Measurements from ENCODE around the gene IMPDH1.

IMPDH1 gene

GRCh38 chr7:128434413-128435326, 24.9 kb upstream of the IMPDH1 start:
- no peak for DNase-seq (ENCODE audit: low read depth, low spot score)

GRCh38 chr7:128431754-128432153, 22.0 kb upstream of the IMPDH1 start:
- no peak for DNase-seq (ENCODE audit: low read depth, low spot score)

DNA sequence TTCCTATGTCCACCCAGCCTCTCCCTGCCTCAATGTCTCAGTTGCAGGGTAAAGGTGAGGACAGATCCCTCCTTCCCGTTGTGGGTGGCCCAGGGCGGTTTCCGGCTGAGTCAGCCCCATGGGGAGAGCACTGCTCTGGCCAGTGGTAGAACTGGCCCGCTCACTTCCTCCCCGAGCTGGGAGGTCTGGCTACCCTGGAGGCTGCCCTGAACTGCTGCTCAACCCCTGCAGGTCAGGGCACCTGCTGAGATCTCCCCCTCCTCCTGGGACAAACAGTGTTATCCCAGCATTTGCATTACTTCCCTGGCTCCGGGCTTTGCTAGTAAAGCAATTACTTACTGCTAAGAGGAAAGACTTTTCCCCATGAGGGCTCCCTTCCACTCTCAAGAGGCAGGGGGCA, 21.4 kb upstream of the IMPDH1 start:
- no peak for DNase-seq (ENCODE audit: low read depth, low spot score)

DNA sequence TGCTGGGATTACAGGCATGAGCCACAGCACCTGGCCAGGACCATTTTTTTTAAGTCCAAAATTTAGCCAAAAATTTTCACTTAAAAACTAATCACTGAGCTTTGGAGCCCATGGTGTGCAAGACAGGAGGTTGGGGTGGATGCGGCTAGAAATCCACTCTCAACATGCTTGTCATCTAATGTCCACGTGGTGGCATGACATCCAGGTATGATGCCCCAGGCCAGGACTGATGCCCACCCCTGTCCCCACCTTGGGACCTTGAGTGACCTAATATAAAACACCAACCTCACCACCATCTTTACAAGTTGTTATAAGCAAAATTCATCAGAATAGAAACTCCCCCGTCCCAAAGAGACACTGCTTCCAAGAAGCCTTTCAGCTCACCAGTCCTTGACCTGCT, 20.4 kb upstream of the IMPDH1 start:
- no peak for DNase-seq (ENCODE audit: low read depth, low spot score)

DNA sequence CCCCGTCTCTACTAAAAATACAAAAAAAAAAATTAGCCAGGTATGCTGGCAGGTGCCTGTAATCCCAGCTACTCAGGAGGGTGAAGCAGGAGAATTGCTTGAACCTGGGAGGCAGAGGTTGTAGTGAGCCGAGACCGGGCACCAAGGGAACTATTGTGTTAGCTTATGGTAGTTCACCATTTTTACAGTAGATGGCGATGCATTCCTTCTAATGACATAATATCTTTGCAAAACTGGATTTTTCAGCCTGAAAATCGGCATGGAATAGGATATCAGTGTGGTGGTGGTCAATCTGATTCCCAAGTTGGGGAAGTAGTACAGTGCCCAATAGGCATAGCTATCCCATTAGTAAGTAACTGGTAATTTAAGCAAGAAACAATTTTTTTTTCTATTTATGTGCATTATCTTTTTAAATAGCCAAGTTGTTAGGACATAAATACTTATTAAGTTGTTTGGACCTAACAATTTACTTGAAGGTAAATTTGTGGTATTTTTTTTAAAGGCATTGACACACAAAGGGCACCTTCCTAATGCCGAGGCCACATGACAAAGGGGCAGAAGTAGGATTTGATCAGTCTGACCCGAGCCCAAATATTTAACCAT, 17.6 kb upstream of the IMPDH1 start:
- DNase-seq (ENCODE audit: low read depth, low spot score), result peak; percentile 76

DNA sequence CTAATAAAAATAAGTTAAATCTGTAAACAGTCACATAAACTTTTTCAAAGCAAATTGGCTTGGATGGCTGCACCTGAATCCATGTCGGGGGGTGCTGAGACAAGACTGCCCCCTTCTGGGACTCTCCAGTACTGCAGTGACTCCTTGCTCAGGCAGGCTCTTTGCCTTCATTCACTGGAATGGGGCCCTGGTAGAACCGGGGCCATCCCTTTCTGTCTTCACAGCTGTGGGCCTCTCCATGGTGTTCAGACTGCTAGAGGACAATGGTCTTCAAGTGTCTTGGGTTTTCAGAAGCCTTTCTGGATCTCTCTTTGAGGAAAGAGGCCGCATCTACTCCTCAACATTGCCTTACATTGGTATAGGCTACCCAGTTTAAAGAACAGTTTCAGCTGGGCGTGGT, 16.1 kb upstream of the IMPDH1 start:
- peak; percentile 77 for DNase-seq (ENCODE audit: low read depth, low spot score)

DNA sequence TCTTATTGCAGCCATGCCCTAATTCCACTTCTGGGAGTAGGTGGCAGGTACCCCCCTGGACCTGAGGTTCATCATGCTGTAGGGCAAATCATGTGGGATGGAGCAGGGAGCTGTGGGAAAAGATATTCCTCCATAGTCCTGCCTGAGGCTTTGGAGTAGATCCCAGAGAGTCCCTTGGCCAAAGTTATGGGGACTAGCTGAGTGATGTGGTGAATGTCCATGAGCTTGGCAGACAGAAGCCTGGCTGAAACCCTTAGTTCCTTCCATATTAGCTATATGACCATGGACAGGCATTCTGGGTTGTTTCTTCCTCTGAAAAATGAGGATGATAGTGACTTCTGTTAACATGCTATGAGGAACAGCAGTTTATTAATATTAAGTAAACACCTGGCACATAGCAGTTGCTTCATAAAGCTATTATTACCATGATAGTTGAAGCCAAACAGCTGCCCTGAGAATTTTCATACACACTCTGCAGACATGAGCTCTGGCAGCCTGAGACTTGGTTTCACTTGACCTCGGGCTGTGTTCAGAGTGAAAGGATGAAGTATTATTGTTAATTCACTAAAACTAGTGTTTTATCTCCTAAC, 15.0 kb upstream of the IMPDH1 start:
- DNase-seq (ENCODE audit: low read depth, low spot score), result no peak

DNA sequence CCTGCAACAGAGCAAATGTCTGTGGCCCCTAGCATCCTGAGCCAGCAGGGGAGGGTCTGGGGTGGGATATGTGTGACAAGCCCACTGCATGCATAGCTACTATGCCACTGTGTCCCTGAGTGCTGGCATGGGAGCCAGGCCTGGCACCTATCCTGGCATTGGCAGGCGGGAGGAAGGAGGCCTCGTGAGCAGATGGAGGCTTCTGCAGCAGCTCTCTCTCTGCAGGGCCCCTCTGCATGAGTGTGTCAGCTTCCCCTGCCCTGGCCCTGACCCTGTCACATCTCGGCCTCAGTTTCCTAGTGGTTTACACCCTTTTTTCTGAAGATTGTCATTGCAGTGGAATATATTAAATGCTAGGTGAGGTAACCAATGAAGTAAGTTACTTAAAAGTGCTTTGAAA, 13.1 kb upstream of the IMPDH1 start:
- DNase-seq (ENCODE audit: low read depth, low spot score), result no peak

DNA sequence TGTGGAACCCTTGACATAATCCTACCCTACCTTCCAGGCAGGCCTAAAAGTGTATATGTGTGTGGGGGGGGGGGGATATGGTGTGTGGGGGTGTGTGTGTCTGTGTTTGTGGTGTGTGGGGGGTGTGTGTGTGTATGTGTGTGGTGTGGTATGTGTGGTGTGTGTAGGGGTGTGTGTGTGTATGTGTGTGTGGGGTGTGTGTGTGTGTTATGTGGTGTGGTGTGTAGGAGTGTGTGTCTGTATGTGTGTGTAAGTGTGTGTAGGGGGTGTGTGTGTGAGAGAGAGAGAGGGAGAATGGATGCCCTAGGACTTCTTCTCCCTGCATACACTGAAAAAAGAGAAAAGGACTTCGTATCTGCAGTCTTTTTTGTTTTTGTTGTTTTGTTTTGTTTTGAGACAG, 12.3 kb upstream of the IMPDH1 start:
- DNase-seq (ENCODE audit: low read depth, low spot score), result no peak

DNA sequence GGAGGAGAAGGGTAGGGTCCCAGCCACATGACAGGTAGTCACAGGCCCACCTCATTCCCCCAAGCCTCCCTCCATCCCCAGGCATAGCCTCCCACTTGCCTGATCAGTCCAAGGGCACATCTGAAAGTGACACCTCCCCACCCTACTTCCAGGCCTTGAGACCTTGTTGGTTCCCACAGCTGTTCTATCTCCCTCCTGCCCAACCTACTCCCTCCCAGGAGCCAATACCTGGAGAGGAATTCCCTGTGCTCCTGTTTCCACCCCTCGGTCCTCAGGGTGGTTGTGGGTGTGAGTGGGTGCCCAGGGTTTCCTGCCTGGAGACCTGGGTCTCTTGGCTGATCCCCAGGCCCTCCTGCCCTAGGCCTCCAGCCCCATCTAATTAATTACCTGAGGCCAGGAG, 11.6 kb upstream of the IMPDH1 start:
- no peak for DNase-seq (ENCODE audit: low read depth, low spot score)

- DNase-seq (ENCODE audit: low read depth, low spot score), result peak; percentile 26
These were observed 11.0 kb upstream of the IMPDH1 start for GRCh38 chr7:128420773-128421172.

GRCh38 chr7:128419257-128419656, 9.5 kb upstream of the IMPDH1 start:
- DNase-seq (ENCODE audit: low read depth, low spot score), result no peak

GRCh38 chr7:128417071-128417470, 7.3 kb upstream of the IMPDH1 start:
- DNase-seq (ENCODE audit: low read depth, low spot score), result no peak

GRCh38 chr7:128415217-128415785, 5.5 kb upstream of the IMPDH1 start:
- no peak for DNase-seq (ENCODE audit: low read depth, low spot score)

DNA sequence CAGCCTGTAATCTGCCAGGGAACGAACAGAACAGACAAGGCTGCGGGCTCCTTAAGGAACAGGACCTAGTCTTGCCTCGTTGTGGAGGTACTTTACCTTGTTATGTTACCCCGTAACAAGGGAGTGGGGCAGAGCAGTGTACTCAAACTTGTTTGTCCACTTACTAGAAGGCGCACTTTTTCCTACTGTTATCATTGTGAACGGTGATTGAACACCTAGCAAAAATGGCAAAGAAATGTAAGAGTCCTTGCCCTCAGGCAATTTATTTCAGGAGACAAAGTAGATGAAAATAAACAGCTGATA, 620 bp upstream of the IMPDH1 start:
- no peak for DNase-seq (ENCODE audit: low read depth, low spot score)

- DNase-seq (ENCODE audit: low read depth, low spot score), result peak; percentile 24
These were observed 830 bp downstream of the IMPDH1 start for GRCh38 chr7:128408709-128409595.

- no peak for DNase-seq (ENCODE audit: low read depth, low spot score)
These were observed 1.8 kb downstream of the IMPDH1 start for GRCh38 chr7:128407751-128408708.

DNA sequence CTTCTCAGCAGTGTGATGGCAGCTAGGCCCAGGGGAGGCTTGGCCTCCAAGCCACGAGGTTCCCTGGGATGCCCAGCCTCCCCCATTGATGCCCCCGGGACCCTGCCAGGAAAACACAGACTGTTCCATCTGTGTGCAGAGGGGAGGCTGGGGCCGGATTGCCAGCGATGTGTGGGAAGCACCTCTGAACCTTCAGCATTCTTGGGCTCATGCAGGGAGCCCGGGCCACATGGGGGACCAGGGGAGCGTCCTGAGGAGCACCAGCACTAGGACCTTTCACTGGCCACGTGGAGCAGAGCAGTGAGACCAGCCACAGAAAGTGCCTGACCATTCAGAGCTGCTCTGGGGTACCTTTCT, 2.6 kb downstream of the IMPDH1 start:
- no peak for DNase-seq (ENCODE audit: low read depth, low spot score)

DNA sequence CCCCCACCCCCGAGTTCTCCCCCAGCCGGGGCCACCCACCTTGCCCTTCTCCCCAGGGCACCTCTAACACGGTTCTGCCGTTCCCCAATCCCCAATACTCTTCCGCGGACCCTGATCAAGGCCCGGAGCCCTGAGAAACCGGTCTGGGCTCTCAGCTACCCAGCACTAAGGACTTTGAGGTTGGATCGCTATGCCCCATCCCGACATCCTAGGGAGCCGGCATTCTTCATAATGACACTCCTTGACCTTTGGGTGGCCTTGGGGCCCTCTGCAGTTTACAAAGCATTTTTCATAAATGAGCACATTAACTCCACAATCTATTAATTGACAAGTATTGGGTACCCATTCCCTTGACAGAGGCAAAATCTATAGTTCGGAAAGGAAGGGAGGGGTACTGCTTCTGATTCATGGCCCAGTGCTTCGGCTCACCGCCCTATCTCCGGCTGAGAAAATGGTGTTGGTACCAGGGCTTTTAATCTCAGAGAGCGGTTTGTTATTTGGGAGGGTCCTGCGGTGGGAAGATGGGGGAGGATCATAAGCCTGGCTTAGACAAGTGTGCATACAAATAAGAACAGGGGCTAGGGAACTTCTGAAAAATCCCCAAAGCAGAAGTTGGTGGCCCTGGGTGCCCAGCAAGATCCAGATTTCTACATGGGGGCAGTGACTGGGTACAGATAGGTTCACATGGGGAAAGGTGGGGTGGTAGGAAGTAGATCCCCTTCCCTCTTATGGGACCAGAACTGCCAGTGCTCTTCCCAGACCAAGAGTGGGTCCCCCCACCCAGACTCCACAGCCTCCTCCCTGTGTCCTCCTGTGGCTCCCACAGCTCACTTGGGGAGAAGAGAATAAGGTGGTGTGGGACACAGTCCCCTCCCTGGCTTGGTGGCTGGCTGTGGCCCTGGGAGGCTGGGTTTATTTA, 3.2 kb downstream of the IMPDH1 start:
- no peak for DNase-seq (ENCODE audit: low read depth, low spot score)

Measured in astrocyte of the hippocampus (primary cell).